ENCODE measurements around the gene SAMD11. TPM values are rescaled to one million over a fixed set of nuclear protein-coding genes. Genes with fewer than 3 reads are reported as not detected.

SAMD11 gene
- total and polyA plus RNA-seq, 2 of the 8 experiments (the other 6 are each of a cell fraction or from before 2014, with no cell fraction given): 0.18 to 0.30 TPM

- no peak for TF ChIP-seq CHD7 (IDR thresholded peaks at IDR 0.05; ENCODE audit: insufficient replicate concordance, low read length)
- no peak for TF ChIP-seq HDAC2 (IDR thresholded peaks at IDR 0.05; ENCODE audit: borderline replicate concordance in 1 of 2, low read depth in 2 of 2, low read length in 2 of 2)
- TF ChIP-seq RXRA (IDR thresholded peaks at IDR 0.05; ENCODE audit: insufficient read depth, low read depth, low read length): no peak
- TF ChIP-seq SP1 (IDR thresholded peaks at IDR 0.05; ENCODE audit: low read depth, low read length): no peak
- TF ChIP-seq SUZ12 (IDR thresholded peaks at IDR 0.05; ENCODE audit: low read length): no peak
- no peak for TF ChIP-seq JUND (IDR thresholded peaks at IDR 0.05; ENCODE audit: low read length)
- no peak for TF ChIP-seq BRCA1 (IDR thresholded peaks at IDR 0.05; ENCODE audit: low read depth, low read length)
- no peak for TF ChIP-seq CTBP2 (IDR thresholded peaks at IDR 0.05; ENCODE audit: borderline replicate concordance, insufficient read depth, insufficient read length, low read length)
- TF ChIP-seq CREB1 (IDR thresholded peaks at IDR 0.05): no peak
- TF ChIP-seq MAFK (IDR thresholded peaks at IDR 0.05; ENCODE audit: low read depth, low read length): no peak
- TF ChIP-seq NRF1 (IDR thresholded peaks at IDR 0.05; ENCODE audit: low read depth, low read length): no peak
Observed at GRCh38 chr1:904310-904950, 19.3 kb upstream of the SAMD11 start (continued).
